Liver (tissue), 9 donors: ENCODE data around the gene ILK. TPM values are rescaled to one million over a fixed set of nuclear protein-coding genes. Genes with fewer than 3 reads are reported as not detected.
A peak's percentile ranks its signal among the peaks of the same experiment; 100 is the strongest.

ENCODE experiments used
- DNase-seq: peaks from one replicate; pipeline ENCODE4 v3.0.0-alpha.2; 2017; ENCODE audit warnings: low spot score
- H3K27ac ChIP-seq, 2 donors: one replicate each; pipeline ENCODE4 v1.7.0; 2013; ENCODE audit warnings: inconsistent platforms in 2 of 2, low read length in 2 of 2, control low read depth in 1 of 2, low read depth in 1 of 2, mild to moderate bottlenecking in 1 of 2
- H3K27me3 ChIP-seq, 4 donors: one replicate each; pipeline versions ENCODE4 v1.6.1 to v1.7.0; 2013; ENCODE audit warnings: low read length in 3 of 4, inconsistent platforms in 1 of 4, mild to moderate bottlenecking in 1 of 4, moderate library complexity in 1 of 4; ENCODE audit not compliant: control insufficient read depth in 4 of 4, insufficient read depth in 4 of 4
- H3K36me3 ChIP-seq, 4 donors: one replicate each; pipeline versions ENCODE4 v1.6.1 to v1.7.0; 2013; ENCODE audit warnings: low read length in 3 of 4, mild to moderate bottlenecking in 3 of 4, low read depth in 1 of 4, moderate library complexity in 1 of 4; ENCODE audit not compliant: control insufficient read depth in 4 of 4, insufficient read depth in 3 of 4
- H3K4me1 ChIP-seq, 4 donors: one replicate each; pipeline versions ENCODE4 v1.6.1 to v1.7.0; 2013; ENCODE audit warnings: low read length in 3 of 4, mild to moderate bottlenecking in 3 of 4, moderate library complexity in 1 of 4; ENCODE audit not compliant: control insufficient read depth in 4 of 4, insufficient read depth in 4 of 4
- H3K4me3 ChIP-seq, 3 donors: one replicate each; pipeline versions ENCODE4 v1.6.1 to v1.7.0; 2013; ENCODE audit warnings: low read length in 3 of 3, control low read depth in 1 of 3, low read depth in 1 of 3, mild to moderate bottlenecking in 1 of 3
- H3K9ac ChIP-seq, 2 donors: one replicate each; pipeline ENCODE4 v1.7.0; 2013; ENCODE audit warnings: low read length in 2 of 2, mild to moderate bottlenecking in 2 of 2, moderate library complexity in 2 of 2, control low read depth in 1 of 2, low read depth in 1 of 2
- H3K9me3 ChIP-seq, 4 donors: one replicate each; pipeline versions ENCODE4 v1.6.1 to v1.7.0; 2013; ENCODE audit warnings: low read length in 3 of 4; ENCODE audit not compliant: control insufficient read depth in 4 of 4
- ATF3 ChIP-seq: IDR thresholded peaks from 2 replicates; pipeline ENCODE4 v1.6.1; 2016; ENCODE audit warnings: antibody characterized with exemption
- CTCF ChIP-seq: fragments of 150-350 bp; IDR thresholded peaks from 2 replicates; pipeline ENCODE4 v1.5.1; 2017; ENCODE audit warnings: improper control_type of control experiment, low read depth, low read length; ENCODE audit not compliant: missing input control
- EGR1 ChIP-seq, 2 donors: IDR thresholded peaks; 2 replicates each; pipeline ENCODE4 v1.6.1; 2016 to 2018; ENCODE audit warnings: antibody characterized with exemption in 2 of 2, low read depth in 2 of 2
- FOXA1 ChIP-seq: IDR thresholded peaks from 2 replicates; pipeline ENCODE4 v1.6.1; 2016; ENCODE audit warnings: antibody characterized with exemption
- FOXA2 ChIP-seq: IDR thresholded peaks from 2 replicates; pipeline ENCODE4 v1.6.1; 2016; ENCODE audit warnings: antibody characterized with exemption
- GABPA ChIP-seq, 2 donors: IDR thresholded peaks in 1 of 2; conservative IDR thresholded peaks in 1 of 2; 2 replicates each; pipeline ENCODE4 v1.6.1; 2016; ENCODE audit warnings: antibody characterized with exemption in 2 of 2, mild to moderate bottlenecking in 1 of 2, moderate library complexity in 1 of 2
- HNF4A ChIP-seq, 2 donors: conservative IDR thresholded peaks; 2 replicates each; pipeline ENCODE4 v1.6.1; 2016; ENCODE audit warnings: antibody characterized with exemption in 2 of 2, mild to moderate bottlenecking in 2 of 2
- HNF4G ChIP-seq: IDR thresholded peaks from 2 replicates; pipeline ENCODE4 v1.6.1; 2016; ENCODE audit warnings: antibody characterized with exemption
- JUND ChIP-seq, 2 donors: IDR thresholded peaks; 2 replicates each; pipeline ENCODE4 v1.6.1; 2016; ENCODE audit warnings: antibody characterized with exemption in 2 of 2
- MAX ChIP-seq: IDR thresholded peaks from 2 replicates; pipeline ENCODE4 v1.6.1; 2016; ENCODE audit warnings: antibody characterized with exemption
- RAD21 ChIP-seq, 2 donors: IDR thresholded peaks; 2 replicates each; pipeline ENCODE4 v1.6.1; 2016; ENCODE audit warnings: antibody characterized with exemption in 2 of 2, mild to moderate bottlenecking in 2 of 2
- RXRA ChIP-seq, 2 donors: IDR thresholded peaks; 2 replicates each; pipeline ENCODE4 v1.6.1; 2017 to 2018; ENCODE audit warnings: antibody characterized with exemption in 2 of 2, mild to moderate bottlenecking in 1 of 2
- SP1 ChIP-seq: IDR thresholded peaks from 2 replicates; pipeline ENCODE4 v1.6.1; 2018; ENCODE audit warnings: antibody characterized with exemption, mild to moderate bottlenecking
- TAF1 ChIP-seq: conservative IDR thresholded peaks from 2 replicates; pipeline ENCODE4 v1.6.1; 2016; ENCODE audit warnings: antibody characterized with exemption, mild to moderate bottlenecking
- whole genome bisulfite sequencing: extraction: QIAGEN DNeasy Blood & Tissue Kit; methylation state at CpG from one replicate; pipeline ENCODE4 v1.1.7; 2013; 5-methylcytosine and 5-hydroxymethylcytosine counted together
- polyA plus RNA-seq, 2 donors: library from polyadenylated mRNA; stranded (reverse) in 1 of 2; unstranded in 1 of 2; fragments of 200-250 nt in 1 of 2; fragments of >200 nt in 1 of 2; fragmentation: Nextera tagmentation in 1 of 2; extraction: Ambion mirVana in 1 of 2; gene quantifications; one replicate each; pipeline versions ENCODE4 v1.2.1 to v1.2.3, GENCODE V29; 2013 to 2015
- total RNA-seq, 2 donors: library from RNA; depleted of rRNA; stranded (reverse); fragments of >200 nt; gene quantifications; one replicate each; pipeline ENCODE4 v1.2.3, GENCODE V29; 2014
- TF ChIP-seq, protein P1 (sequence below): IDR thresholded peaks from 2 replicates; pipeline ENCODE4 v1.6.1; 2016; ENCODE audit warnings: antibody characterized with exemption
- TF ChIP-seq, protein P2 (sequence below): IDR thresholded peaks from 2 replicates; pipeline ENCODE4 v1.6.1; 2016; ENCODE audit warnings: antibody characterized with exemption, mild to moderate bottlenecking
- donor health status: healthy.
- donor health status: healthy.
- donor health status: healthy.
- donor health status: healthy.
- donor health status: healthy.

Gene ILK
- total and polyA plus RNA-seq, 4 donors: 29.6 to 69.1 (median 48.2) TPM

DNA sequence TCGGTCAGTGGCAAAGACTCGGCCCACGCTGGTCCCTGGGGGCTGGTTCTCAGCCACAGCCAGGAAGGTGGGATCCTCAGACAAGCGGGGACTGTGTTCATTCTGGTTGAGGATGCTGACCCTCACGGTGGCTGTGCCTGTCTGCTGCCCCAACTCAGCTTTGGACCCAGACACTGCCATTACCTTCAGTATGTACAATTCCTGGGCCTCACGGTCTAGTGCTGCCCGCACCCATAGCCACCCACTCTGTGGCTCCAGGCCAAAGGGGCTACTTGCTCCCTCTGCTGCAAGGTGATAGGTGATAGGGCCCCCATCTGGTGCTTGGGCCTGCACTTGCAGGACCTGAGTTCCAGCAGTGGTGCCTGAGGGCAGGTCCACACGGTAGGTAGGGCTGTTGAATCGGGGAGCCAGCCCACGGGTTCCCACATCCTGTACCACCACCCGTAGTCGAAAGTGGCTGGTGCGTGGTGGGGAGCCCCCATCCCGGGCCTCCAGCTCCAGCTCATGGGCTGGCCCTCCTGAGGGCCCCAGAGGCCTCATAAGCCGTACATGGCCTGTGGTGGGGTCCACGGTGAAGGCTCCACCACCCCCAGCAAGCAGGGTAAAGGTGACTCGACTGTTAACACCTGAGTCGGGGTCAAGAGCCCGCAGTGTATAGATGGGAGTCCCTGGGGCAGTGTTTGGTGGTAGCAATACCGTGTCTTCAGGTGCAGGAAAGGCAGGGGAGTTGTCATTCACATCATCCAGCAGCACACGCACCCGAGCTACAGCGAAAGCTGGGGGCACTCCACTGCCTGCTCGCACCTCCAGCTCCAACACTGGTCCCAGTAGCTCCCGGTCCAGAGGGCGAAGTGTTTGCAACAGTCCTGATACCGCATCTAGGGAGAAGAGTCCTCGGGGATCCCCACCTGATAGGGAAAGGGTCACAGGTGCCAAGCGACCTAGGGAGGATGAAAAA, 28.8 kb downstream of the ILK start:
- no peak for DNase-seq
- Histone ChIP-seq H3K9me3 (no peaks in the 10 kb centered on the region), H3K36me3 (no peaks in the 10 kb centered on the region), H3K4me1 (peaks cover 4 to 29% (median 18%) of the 10 kb centered on the region in 4 donors), H3K27ac (no peak overlapping the region), H3K27me3 (no peaks in the 10 kb centered on the region), H3K4me3 (no peak overlapping the region), H3K9ac (no peak overlapping the region)
- WGBS: 96% methylated on average over 29 of the region's 29 CpGs
- no peak for TF ChIP-seq RAD21 (IDR thresholded peaks at IDR 0.05)
- TF ChIP-seq MAX: no peak
- no peak for TF ChIP-seq RXRA (IDR thresholded peaks at IDR 0.05)
- no peak for TF ChIP-seq SP1
- TF ChIP-seq, protein P1, sequence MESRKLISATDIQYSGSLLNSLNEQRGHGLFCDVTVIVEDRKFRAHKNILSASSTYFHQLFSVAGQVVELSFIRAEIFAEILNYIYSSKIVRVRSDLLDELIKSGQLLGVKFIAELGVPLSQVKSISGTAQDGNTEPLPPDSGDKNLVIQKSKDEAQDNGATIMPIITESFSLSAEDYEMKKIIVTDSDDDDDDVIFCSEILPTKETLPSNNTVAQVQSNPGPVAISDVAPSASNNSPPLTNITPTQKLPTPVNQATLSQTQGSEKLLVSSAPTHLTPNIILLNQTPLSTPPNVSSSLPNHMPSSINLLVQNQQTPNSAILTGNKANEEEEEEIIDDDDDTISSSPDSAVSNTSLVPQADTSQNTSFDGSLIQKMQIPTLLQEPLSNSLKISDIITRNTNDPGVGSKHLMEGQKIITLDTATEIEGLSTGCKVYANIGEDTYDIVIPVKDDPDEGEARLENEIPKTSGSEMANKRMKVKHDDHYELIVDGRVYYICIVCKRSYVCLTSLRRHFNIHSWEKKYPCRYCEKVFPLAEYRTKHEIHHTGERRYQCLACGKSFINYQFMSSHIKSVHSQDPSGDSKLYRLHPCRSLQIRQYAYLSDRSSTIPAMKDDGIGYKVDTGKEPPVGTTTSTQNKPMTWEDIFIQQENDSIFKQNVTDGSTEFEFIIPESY: no peak
- no peak for TF ChIP-seq FOXA2
- TF ChIP-seq ATF3: no peak
- TF ChIP-seq GABPA (IDR thresholded peaks at IDR 0.05 in 1 of 2, conservative IDR thresholded peaks at IDR 0.05 in 1 of 2): no peak
- no peak for TF ChIP-seq TAF1
- no peak for TF ChIP-seq EGR1 (IDR thresholded peaks at IDR 0.05; ENCODE audit: low read depth in 2 of 2)
- TF ChIP-seq CTCF: no peak

DNA sequence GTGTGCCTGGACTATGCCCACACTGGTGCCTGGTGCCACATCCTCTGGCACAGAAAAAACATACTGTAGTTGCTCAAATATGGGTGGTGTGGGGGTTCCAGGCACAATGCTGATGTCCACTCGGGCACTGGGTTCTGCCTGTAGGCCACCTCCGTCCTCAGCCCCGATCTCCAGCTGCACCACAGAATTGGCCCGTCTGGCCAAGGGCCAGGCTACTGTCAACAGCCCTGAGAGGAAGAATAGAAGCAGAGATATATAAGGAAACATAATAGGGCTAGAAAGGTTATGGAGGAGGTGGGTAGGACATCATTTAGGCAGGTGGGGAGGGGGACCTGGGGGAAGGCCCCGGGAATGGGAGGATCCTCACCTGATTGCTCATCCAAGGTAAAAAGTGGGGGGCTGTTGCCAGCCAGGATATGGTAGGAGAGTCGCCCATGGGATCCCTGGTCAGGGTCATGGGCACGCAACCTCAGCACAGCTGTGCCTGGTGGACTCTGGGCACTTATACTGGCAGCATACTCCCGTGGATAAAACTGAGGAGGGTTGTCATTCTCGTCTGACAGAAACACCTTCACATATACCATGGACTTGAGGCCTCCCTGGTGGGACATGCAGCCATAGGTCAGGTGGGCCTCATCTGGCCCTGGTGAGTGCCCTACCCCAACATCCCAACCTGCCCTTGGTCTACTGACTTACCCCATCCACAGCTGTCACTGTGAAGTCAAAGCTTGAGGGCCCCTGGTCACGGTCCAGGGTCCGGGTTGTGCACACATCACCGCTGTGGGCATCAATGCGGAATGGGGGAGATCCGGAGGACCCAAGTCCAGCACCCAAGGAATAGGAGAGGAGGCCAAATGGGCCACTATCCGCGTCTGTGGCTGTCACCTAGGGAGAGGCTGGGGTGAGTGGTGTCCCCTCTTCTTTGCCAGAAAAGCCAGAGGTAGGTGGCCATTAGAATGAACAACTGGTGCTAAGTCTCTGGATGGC, 30.1 kb downstream of the ILK start:
- 90% methylated on average over 16 of the region's 16 CpGs for WGBS
- Histone ChIP-seq H3K4me3 (no peak overlapping the region), H3K9ac (no peak overlapping the region), H3K4me1 (peaks cover 5 to 42% (median 30%) of the 10 kb centered on the region in 4 donors), H3K9me3 (no peaks in the 10 kb centered on the region), H3K27me3 (no peaks in the 10 kb centered on the region), H3K27ac (peak overlapping the region in 1 of 2 donors; percentile 6), H3K36me3 (no peaks in the 10 kb centered on the region)
- no peak for DNase-seq
- TF ChIP-seq FOXA2 (no peak), RAD21 (IDR thresholded peaks at IDR 0.05) (no peak), CTCF (no peak), RXRA (IDR thresholded peaks at IDR 0.05) (no peak), JUND (IDR thresholded peaks at IDR 0.05) (no peak), FOXA1 (no peak), HNF4A (conservative IDR thresholded peaks at IDR 0.05) (no peak), HNF4G (no peak), SP1 (no peak), MAX (no peak), ATF3 (no peak)
- TF ChIP-seq, protein P2, sequence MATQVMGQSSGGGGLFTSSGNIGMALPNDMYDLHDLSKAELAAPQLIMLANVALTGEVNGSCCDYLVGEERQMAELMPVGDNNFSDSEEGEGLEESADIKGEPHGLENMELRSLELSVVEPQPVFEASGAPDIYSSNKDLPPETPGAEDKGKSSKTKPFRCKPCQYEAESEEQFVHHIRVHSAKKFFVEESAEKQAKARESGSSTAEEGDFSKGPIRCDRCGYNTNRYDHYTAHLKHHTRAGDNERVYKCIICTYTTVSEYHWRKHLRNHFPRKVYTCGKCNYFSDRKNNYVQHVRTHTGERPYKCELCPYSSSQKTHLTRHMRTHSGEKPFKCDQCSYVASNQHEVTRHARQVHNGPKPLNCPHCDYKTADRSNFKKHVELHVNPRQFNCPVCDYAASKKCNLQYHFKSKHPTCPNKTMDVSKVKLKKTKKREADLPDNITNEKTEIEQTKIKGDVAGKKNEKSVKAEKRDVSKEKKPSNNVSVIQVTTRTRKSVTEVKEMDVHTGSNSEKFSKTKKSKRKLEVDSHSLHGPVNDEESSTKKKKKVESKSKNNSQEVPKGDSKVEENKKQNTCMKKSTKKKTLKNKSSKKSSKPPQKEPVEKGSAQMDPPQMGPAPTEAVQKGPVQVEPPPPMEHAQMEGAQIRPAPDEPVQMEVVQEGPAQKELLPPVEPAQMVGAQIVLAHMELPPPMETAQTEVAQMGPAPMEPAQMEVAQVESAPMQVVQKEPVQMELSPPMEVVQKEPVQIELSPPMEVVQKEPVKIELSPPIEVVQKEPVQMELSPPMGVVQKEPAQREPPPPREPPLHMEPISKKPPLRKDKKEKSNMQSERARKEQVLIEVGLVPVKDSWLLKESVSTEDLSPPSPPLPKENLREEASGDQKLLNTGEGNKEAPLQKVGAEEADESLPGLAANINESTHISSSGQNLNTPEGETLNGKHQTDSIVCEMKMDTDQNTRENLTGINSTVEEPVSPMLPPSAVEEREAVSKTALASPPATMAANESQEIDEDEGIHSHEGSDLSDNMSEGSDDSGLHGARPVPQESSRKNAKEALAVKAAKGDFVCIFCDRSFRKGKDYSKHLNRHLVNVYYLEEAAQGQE: no peak
